Measurements from ENCODE around the gene LRRK1. TPM values are rescaled to one million over a fixed set of nuclear protein-coding genes. Genes with fewer than 3 reads are reported as not detected.
A peak's percentile ranks its signal among the peaks of the same experiment; 100 is the strongest.

LRRK1 gene
- total RNA-seq, 4 donors from 2014 or later: 17.0 to 46.3 (median 26.4) TPM

- TF ChIP-seq POLR2AphosphoS5 (IDR thresholded peaks at IDR 0.05) (no peak), POLR2A (IDR thresholded peaks at IDR 0.05) (no peak)
- Histone ChIP-seq H3K4me1 (no peaks in the 10 kb centered on the region), H3K27ac (no peak overlapping the region), H3K27me3 (no peaks in the 10 kb centered on the region), H3K9me3 (no peaks in the 10 kb centered on the region), H3K4me3 (no peak overlapping the region), H3K36me3 (peaks cover 22% of the 10 kb centered on the region)
- 96% methylated on average over 6 of the region's 6 CpGs for WGBS
- DNase-seq (ENCODE audit: low spot score in 2 of 2): peak; percentile 11 to 34
These were observed 119.3 kb downstream of the LRRK1 start for GRCh38 chr15:101038327-101039003.

GRCh38 chr15:101039461-101039860 lies 120.3 kb downstream of the LRRK1 start:
- no peak for DNase-seq (ENCODE audit: low spot score in 2 of 2)
- Histone ChIP-seq H3K36me3 (peaks cover 30% of the 10 kb centered on the region), H3K4me3 (no peak overlapping the region), H3K4me1 (no peaks in the 10 kb centered on the region), H3K27me3 (no peaks in the 10 kb centered on the region), H3K9me3 (no peaks in the 10 kb centered on the region), H3K27ac (no peak overlapping the region)
- no peak for TF ChIP-seq POLR2AphosphoS5 (IDR thresholded peaks at IDR 0.05)
- no peak for TF ChIP-seq POLR2A (IDR thresholded peaks at IDR 0.05)
- TF ChIP-seq EP300 (IDR thresholded peaks at IDR 0.05): no peak
- TF ChIP-seq CTCF (IDR thresholded peaks at IDR 0.05): no peak
- 89% methylated on average over 3 of the region's 3 CpGs for WGBS

- DNase-seq (ENCODE audit: low spot score in 2 of 2): peak; percentile 45 to 51
- Histone ChIP-seq H3K9me3 (no peaks in the 10 kb centered on the region), H3K27ac (no peak overlapping the region), H3K4me1 (no peaks in the 10 kb centered on the region), H3K27me3 (no peaks in the 10 kb centered on the region), H3K4me3 (no peak overlapping the region), H3K36me3 (peaks cover 37% of the 10 kb centered on the region)
- TF ChIP-seq POLR2AphosphoS5 (IDR thresholded peaks at IDR 0.05) (no peak), CTCF (IDR thresholded peaks at IDR 0.05) (no peak), EP300 (IDR thresholded peaks at IDR 0.05) (no peak), POLR2A (IDR thresholded peaks at IDR 0.05) (no peak)
- 97% methylated on average over 4 of the region's 4 CpGs for WGBS
These were observed 123.2 kb downstream of the LRRK1 start for GRCh38 chr15:101042320-101042719.

- 84% methylated on average over 5 of the region's 5 CpGs for WGBS
- Histone ChIP-seq H3K27me3 (no peaks in the 10 kb centered on the region), H3K4me1 (no peaks in the 10 kb centered on the region), H3K4me3 (no peak overlapping the region), H3K9me3 (no peaks in the 10 kb centered on the region), H3K27ac (no peak overlapping the region), H3K36me3 (peaks cover 37% of the 10 kb centered on the region)
- peak; percentile 23 to 27 for DNase-seq (ENCODE audit: low spot score in 2 of 2)
- no peak for TF ChIP-seq POLR2A (IDR thresholded peaks at IDR 0.05)
- TF ChIP-seq CTCF (IDR thresholded peaks at IDR 0.05): no peak
- TF ChIP-seq EP300 (IDR thresholded peaks at IDR 0.05): no peak
- no peak for TF ChIP-seq POLR2AphosphoS5 (IDR thresholded peaks at IDR 0.05)
These were observed 123.9 kb downstream of the LRRK1 start for GRCh38 chr15:101043011-101043410.

GRCh38 chr15:101043911-101044624 lies 124.9 kb downstream of the LRRK1 start:
- no peaks in the 10 kb centered on the region for H3K9me3 ChIP-seq
- no peaks in the 10 kb centered on the region for H3K27me3 ChIP-seq
- 94% methylated on average over 13 of the region's 13 CpGs for WGBS
- peaks cover 41% of the 10 kb centered on the region for H3K36me3 ChIP-seq
- H3K4me1 ChIP-seq: no peaks in the 10 kb centered on the region
- DNase-seq (ENCODE audit: low spot score in 2 of 2): peak; percentile 17 to 50
- H3K4me3 ChIP-seq: no peak overlapping the region
- TF ChIP-seq EP300 (IDR thresholded peaks at IDR 0.05): no peak
- TF ChIP-seq POLR2A (IDR thresholded peaks at IDR 0.05): no peak
- no peak for TF ChIP-seq CTCF (IDR thresholded peaks at IDR 0.05)
- TF ChIP-seq POLR2AphosphoS5 (IDR thresholded peaks at IDR 0.05): no peak
- no peak overlapping the region for H3K27ac ChIP-seq
